22Rv1 (cell line): ENCODE measurements around the gene PANK3.

ENCODE experiments used
- ZFX ChIP-seq: fragments of 450-650 bp; IDR thresholded peaks from 2 replicates; pipeline ENCODE4 v1.6.1; 2017; ENCODE audit warnings: antibody characterized with exemption, borderline replicate concordance
- TF ChIP-seq, protein P1 (sequence below): fragments of 450-650 bp; IDR thresholded peaks from 2 replicates; pipeline ENCODE4 v1.5.1; 2017; ENCODE audit warnings: mild to moderate bottlenecking

DNA sequence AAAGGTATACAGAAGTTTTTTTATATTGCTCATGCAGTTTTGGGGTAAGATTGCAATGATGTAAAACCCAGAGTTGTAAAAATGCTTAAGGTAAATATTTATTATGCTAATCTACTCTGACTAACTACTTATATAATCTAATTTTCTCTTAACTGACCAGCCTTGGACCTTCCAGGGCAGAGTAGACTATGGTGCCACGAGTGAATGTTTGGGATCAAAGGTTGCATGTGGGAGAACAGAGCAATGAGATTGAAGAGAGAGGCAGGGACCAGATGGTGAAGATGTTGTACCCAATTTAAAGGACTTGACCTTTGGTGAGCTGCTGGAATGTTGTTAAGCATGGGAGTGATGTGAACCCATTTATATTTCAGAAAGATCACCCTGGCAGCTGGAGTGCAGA is 34.8 kb upstream of the PANK3 start:
- TF ChIP-seq, protein P1, sequence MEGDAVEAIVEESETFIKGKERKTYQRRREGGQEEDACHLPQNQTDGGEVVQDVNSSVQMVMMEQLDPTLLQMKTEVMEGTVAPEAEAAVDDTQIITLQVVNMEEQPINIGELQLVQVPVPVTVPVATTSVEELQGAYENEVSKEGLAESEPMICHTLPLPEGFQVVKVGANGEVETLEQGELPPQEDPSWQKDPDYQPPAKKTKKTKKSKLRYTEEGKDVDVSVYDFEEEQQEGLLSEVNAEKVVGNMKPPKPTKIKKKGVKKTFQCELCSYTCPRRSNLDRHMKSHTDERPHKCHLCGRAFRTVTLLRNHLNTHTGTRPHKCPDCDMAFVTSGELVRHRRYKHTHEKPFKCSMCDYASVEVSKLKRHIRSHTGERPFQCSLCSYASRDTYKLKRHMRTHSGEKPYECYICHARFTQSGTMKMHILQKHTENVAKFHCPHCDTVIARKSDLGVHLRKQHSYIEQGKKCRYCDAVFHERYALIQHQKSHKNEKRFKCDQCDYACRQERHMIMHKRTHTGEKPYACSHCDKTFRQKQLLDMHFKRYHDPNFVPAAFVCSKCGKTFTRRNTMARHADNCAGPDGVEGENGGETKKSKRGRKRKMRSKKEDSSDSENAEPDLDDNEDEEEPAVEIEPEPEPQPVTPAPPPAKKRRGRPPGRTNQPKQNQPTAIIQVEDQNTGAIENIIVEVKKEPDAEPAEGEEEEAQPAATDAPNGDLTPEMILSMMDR: no peak
- TF ChIP-seq ZFX: no peak
